Umbilical cord (tissue), 2 donors: ENCODE results near the gene RTRAF. TPM values are rescaled to one million over a fixed set of nuclear protein-coding genes. Genes with fewer than 3 reads are reported as not detected.
A peak's percentile ranks its signal among the peaks of the same experiment; 100 is the strongest.

ENCODE experiments used
- DNase-seq: peaks from one replicate; pipeline ENCODE4 v3.0.0-alpha.2; 2015; ENCODE audit warnings: low spot score
- total RNA-seq: library from RNA; depleted of rRNA; stranded (reverse); fragments of >200 nt; gene quantifications from one replicate; pipeline ENCODE4 v1.2.3, GENCODE V29; 2014; ENCODE audit warnings: low replicate concordance; ENCODE audit not compliant: insufficient read depth

RTRAF gene
- total RNA-seq, 1 donor from 2014 or later, result 40.2 TPM

DNA sequence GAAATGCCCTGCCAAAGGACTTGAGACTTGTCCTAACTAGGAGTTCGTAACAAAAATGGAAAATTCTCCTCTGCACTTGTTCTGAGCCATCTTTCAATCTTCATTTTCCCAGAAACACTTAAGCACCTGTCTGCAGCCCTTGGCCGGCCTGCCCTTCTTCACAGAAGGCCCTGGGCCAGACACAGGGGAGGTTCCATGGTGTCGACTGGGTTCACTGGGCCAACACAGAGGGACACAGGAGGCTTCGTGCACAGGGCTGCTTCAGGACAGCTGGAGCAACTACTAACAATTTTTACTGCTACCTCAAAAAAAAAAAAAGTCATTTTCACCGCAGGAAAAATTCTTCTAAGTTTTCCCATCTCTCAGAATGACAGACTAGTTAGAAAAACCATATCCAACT lies 59.9 kb downstream of the RTRAF start:
- DNase-seq, result no peak

DNA sequence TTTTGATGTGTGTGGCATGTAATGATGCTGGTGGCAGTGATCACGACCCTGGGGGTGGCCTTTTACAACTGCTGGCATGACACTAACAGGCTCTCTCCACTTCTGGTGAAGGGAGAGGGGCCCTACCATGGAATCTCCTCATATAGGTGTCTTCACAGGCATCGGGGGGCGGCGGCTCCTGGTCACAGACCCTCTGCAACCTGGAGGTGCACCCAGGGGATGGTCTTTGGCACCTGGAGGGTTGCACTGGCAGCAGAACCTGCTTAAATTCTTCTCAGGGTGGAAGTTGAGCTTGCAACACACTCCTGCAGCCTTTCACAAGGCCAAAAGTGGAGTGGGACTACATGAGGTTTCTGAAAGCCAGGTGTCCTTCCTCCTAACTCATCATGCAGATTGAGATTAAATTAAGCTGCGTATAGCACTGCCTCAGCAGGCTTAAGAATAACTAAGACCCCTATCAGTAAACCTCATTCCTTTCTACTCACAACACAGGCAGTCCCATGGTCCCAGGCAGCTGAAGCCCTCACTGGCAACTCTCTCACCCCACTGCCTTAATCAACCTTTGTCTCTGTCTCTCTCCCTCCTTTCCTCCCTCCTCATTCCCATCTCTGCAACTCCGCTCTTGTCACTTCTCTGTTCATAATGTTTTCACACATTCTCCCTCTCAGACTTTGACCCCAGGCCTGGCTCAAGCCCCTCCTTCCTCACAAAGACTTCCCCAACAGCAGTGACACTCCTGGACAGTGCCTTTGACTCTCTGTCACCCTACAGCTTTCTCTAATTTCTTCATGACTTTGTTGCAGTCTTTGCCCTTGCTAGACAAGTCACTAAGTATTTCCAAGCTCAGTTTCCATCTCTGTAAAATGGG lies 60.6 kb downstream of the RTRAF start:
- no peak for DNase-seq

DNA sequence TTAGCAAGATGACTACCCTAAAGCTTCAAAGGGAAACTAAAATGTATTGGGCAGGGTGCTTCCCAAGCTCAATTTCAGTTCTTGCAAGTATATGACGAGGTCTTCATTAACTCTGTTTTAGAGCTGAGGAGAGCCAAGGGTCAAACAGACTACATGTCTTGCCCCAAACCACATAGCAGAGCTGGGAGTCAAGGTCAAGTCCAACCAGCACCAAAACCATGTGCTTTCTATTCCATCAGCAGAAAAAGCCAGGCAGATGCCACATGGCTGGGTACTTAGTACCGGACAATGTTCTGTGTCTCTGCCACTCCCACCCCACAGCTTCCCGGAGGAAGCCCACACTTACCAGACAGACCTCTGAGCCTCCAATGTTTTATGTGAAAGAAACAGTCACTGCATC lies 61.9 kb downstream of the RTRAF start:
- no peak for DNase-seq

DNA sequence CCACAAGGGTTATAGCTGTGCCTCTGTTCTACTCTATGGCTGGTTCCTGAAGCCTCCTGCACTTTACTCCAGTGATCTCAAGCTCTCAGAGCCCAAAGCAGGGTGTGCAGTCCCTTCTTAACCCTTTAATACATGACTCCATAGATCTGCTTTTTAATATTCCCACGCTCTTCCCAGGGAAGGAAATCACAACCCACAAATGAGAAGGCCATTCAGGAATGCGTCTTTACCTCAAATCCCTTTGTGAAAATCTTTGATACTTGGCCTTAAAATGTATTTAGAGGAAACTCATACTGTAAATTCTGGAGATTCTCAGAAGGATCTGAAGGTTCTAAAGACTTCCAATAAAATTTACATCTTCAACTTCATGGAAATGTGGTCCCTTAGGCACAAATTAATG lies 62.5 kb downstream of the RTRAF start:
- no peak for DNase-seq

DNA sequence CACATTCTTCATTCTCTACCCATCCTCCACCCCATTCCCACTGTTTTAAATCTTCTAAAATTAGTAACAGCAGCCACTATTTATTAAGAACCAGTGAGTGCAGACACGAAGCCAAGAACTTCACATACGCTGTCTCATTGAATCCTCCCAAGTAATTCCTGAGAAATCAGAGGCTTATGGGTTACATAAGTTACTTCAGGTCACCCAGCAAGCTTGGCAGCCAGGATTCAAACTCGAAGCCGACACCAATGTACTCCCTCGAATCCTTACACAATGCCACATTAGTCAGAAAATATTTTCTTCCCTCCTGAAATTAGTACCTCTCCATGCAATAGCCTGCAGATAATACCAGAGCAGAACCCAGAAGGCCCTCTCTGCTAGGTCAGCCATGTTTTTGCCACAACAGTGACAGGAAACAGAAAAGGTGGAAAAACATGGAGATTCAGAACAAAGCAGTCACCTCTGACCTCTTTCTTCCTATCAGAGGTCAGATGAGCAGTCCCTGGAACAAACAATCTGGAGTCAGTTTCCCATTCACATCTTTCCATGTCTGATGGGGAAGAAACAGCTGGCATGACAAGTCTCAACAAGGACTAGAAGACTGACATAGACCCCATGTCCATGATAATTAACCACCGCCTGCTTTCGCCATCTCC lies 63.1 kb downstream of the RTRAF start:
- DNase-seq, result peak; percentile 80

DNA sequence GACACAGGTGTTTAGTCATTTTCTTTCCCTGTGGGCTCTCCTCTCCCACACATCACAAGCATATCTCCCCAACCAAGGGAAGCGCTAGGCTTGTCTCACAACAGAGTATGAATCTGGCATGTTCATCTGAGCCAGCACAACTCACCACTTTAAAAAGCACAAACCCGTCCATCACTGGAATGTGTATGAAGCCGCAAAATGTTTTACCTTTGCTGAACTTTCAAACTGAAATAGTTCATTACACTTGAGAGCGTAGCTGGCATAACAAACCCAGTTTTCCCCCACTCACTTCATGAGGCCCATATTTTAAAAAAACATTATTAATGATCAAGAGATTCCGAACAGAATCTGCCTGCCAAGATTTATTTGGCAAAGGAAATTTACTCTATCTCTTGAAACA lies 63.7 kb downstream of the RTRAF start:
- DNase-seq, result no peak

DNA sequence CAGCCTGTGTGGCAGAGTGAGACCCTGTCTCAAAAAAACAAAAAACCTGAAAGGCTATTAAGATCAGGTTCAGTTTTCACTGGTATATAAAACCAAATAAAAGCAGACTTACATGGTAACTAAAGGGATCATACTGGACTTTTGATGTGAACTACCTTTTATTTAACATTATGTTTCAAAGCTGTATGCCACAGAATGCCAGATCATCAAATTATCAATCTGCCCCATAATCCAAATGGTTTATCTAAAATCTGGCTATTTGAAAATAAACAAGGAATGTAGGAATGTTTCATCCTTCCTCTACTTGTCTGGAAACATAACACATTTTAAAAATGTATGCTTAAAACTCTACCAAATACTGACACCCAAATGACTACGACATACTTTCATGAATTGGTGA lies 65.3 kb downstream of the RTRAF start:
- no peak for DNase-seq

DNA sequence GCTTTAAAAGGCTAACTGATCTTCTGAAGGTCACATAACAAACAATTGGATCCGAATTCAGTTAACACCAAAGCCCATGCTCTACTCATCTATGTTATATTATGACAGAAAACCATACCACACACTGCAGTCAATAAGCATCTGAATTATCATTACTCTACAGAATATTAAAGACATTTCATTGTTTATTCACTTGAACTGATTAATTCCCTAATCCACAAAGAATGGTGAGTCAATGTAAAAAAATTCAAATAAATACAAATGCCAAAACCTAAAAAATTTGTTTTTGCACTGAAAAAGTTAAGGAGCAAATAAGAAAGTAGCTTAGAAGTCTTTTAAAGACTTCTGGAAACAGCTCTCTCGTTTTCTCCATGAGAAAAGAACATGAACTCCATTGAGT lies 65.8 kb downstream of the RTRAF start:
- no peak for DNase-seq

DNA sequence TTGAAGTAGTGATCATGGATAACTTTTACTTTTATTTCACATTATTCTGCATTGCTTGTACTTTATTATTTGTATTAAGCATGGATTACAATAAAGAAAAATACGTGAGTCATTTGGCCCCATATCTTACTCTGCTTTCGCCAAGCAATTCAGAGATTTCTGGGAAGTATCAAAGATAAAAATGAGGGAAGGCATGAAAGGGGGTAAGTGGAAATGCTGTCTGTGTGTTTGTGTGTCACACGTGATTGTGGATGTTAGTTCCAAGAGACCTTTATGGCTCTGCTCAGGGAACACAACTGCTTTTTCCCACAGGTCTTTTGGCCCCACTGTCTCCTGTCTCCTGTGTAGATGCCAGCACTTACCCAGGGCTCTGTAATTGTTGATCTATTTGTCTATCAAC lies 69.0 kb downstream of the RTRAF start:
- peak; percentile 57 for DNase-seq

DNA sequence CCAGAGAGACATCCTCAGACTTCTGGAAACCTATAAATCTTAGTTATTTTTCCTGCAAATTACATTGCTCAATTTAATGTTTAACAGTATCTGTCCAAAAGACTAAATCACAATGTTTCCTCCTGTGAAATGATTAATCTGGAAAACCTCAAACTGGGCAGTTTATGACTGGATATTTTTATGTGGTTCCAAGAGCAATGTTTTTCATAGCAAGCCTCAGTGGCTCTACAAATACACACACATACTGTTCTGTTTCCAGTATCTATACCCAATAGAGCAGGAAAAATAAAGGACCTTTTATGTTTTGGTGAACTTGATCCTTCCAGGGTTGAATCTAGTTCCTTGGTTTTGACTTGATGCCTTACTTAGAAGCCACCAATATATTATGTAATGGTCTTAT lies 70.3 kb downstream of the RTRAF start:
- DNase-seq, result no peak

DNA sequence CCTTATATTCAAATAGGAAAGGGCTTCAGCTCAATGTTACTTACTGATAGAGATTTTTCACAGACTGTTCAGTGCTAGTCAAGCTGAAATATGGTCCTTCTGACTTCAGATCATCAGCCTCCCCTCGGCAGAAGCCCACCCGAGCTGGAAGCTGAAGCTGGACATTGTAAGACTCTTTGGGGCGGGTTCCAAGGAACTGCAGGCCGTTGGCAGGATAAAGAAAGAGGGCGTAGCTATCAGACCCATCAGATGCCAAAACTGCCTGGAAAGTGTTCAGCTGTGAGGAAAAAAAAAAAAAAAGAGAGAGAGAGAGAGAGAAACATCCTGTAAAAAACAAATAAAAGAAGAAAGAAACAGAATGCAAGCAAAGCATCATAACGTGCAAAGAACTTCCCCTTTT lies 70.7 kb downstream of the RTRAF start:
- peak; percentile 82 for DNase-seq

Other genes with a start within 250 kb of the RTRAF start
- 20.9 TPM for gene GNG2, start 128.9 kb upstream of the RTRAF start, total RNA-seq
- 42.4 TPM for gene NID2, start 79.5 kb downstream of the RTRAF start, total RNA-seq